KOPT-K1 (cell line): ENCODE measurements around the gene TAF4.
"Not testable (repeated sequence)": the region's sequence is repeated elsewhere in the genome, so short reads cannot be mapped to it uniquely, and the experiment has no call there.

Experiments
- H3K27ac ChIP-seq: fragments of 200-600 bp; sonication (generic); 2 replicates; pipeline ENCODE4 v1.5.1; 2016; ENCODE audit warnings: antibody characterized with exemption, mild to moderate bottlenecking, low read depth, low read length; ENCODE audit not compliant: poor library complexity, severe bottlenecking
- H3K36me3 ChIP-seq: fragments of 200-600 bp; sonication (generic); 2 replicates; pipeline ENCODE4 v1.5.1; 2017; ENCODE audit warnings: antibody characterized with exemption, mild to moderate bottlenecking, low read length, moderate library complexity; ENCODE audit not compliant: insufficient read depth
- H3K9me3 ChIP-seq: fragments of 200-600 bp; sonication (generic); 2 replicates; pipeline ENCODE4 v1.5.1; 2017; ENCODE audit warnings: antibody characterized with exemption, low read length, mild to moderate bottlenecking; ENCODE audit not compliant: insufficient read depth, poor library complexity, severe bottlenecking

The TAF4 gene

GRCh38 chr20:61949363-61949713 is 116.3 kb downstream of the TAF4 start:
- no peaks in the 10 kb centered on the region for H3K9me3 ChIP-seq
- H3K36me3 ChIP-seq: no peaks in the 10 kb centered on the region
- no peak overlapping the region for H3K27ac ChIP-seq

- Histone ChIP-seq H3K9me3 (no peaks in the 10 kb centered on the region), H3K36me3 (no peaks in the 10 kb centered on the region), H3K27ac (no peak overlapping the region)
Measured at GRCh38 chr20:61948586-61949362, 116.9 kb downstream of the TAF4 start.

GRCh38 chr20:61948056-61948455 is 117.6 kb downstream of the TAF4 start:
- not testable (repeated sequence) for H3K27ac ChIP-seq, H3K36me3 ChIP-seq, H3K9me3 ChIP-seq

- not testable (repeated sequence) for H3K9me3 ChIP-seq, H3K36me3 ChIP-seq, H3K27ac ChIP-seq
Measured at GRCh38 chr20:61945495-61945894, 120.2 kb downstream of the TAF4 start.

- H3K27ac ChIP-seq, H3K36me3 ChIP-seq, H3K9me3 ChIP-seq: not testable (repeated sequence)
Measured at GRCh38 chr20:61944967-61945366, 120.7 kb downstream of the TAF4 start.

- Histone ChIP-seq H3K27ac (no peak overlapping the region), H3K9me3 (no peaks in the 10 kb centered on the region), H3K36me3 (no peaks in the 10 kb centered on the region)
Measured at GRCh38 chr20:61942526-61942925, 123.2 kb downstream of the TAF4 start.

- H3K36me3 ChIP-seq: no peaks in the 10 kb centered on the region
- no peaks in the 10 kb centered on the region for H3K9me3 ChIP-seq
- no peak overlapping the region for H3K27ac ChIP-seq
Measured at GRCh38 chr20:61941721-61942405, 123.8 kb downstream of the TAF4 start.

GRCh38 chr20:61940976-61941720 is 124.5 kb downstream of the TAF4 start:
- Histone ChIP-seq H3K36me3 (no peaks in the 10 kb centered on the region), H3K9me3 (no peaks in the 10 kb centered on the region), H3K27ac (no peak overlapping the region)

- Histone ChIP-seq H3K9me3 (no peaks in the 10 kb centered on the region), H3K27ac (no peak overlapping the region), H3K36me3 (no peaks in the 10 kb centered on the region)
Measured at GRCh38 chr20:61940491-61940890, 125.2 kb downstream of the TAF4 start.

- Histone ChIP-seq H3K9me3 (no peaks in the 10 kb centered on the region), H3K27ac (no peak overlapping the region), H3K36me3 (no peaks in the 10 kb centered on the region)
Measured at GRCh38 chr20:61939691-61940360, 125.9 kb downstream of the TAF4 start.

GRCh38 chr20:61938839-61939690 is 126.6 kb downstream of the TAF4 start:
- no peaks in the 10 kb centered on the region for H3K36me3 ChIP-seq
- H3K9me3 ChIP-seq: no peaks in the 10 kb centered on the region
- H3K27ac ChIP-seq: no peak overlapping the region

- no peaks in the 10 kb centered on the region for H3K36me3 ChIP-seq
- H3K27ac ChIP-seq: no peak overlapping the region
- H3K9me3 ChIP-seq: no peaks in the 10 kb centered on the region
Measured at GRCh38 chr20:61937963-61938838, 127.5 kb downstream of the TAF4 start.

GRCh38 chr20:61937146-61937962 is 128.3 kb downstream of the TAF4 start:
- H3K9me3 ChIP-seq: no peaks in the 10 kb centered on the region

More at GRCh38 chr20:61937146-61937962, 128.3 kb downstream of the TAF4 start:
- no peak overlapping the region for H3K27ac ChIP-seq
- no peaks in the 10 kb centered on the region for H3K36me3 ChIP-seq
